A549 (cell line): Measurements from ENCODE around the gene ASCL5.

ENCODE experiments used
- CHD2 ChIP-seq: fragments of 150-350 bp; IDR thresholded peaks from 2 replicates; pipeline ENCODE4 v1.6.1; 2014; ENCODE audit warnings: low read length; ENCODE audit not compliant: partially characterized antibody
- CTCF ChIP-seq: fragments of >200 bp; sonication (Bioruptor Twin); formaldehyde crosslinking; IDR thresholded peaks from 3 replicates; pipeline ENCODE4 v1.5.1; 2016
- ELK1 ChIP-seq: fragments of 150-350 bp; IDR thresholded peaks from 2 replicates; pipeline ENCODE4 v1.6.1; 2014; ENCODE audit warnings: low read depth, mild to moderate bottlenecking, low read length
- HDAC2 ChIP-seq: fragments of 200-600 bp; sonication (generic); IDR thresholded peaks from 2 replicates; pipeline ENCODE4 v1.6.1; 2016
- KDM1A ChIP-seq: fragments of 200-600 bp; sonication (generic); IDR thresholded peaks from 2 replicates; pipeline ENCODE4 v1.6.1; 2016; ENCODE audit warnings: low read depth, mild to moderate bottlenecking
- MAFK ChIP-seq: fragments of 450-650 bp; IDR thresholded peaks from 2 replicates; pipeline ENCODE4 v1.6.1; 2014; ENCODE audit not compliant: partially characterized antibody
- MAX ChIP-seq: IDR thresholded peaks from 2 replicates; pipeline ENCODE4 v1.6.1; 2012
- MYC ChIP-seq: IDR thresholded peaks from 2 replicates; pipeline ENCODE4 v1.6.1; 2012; ENCODE audit warnings: mild to moderate bottlenecking, inconsistent platforms, low read length, improper control_type of control experiment, borderline replicate concordance
- PBX3 ChIP-seq: IDR thresholded peaks from 2 replicates; pipeline ENCODE4 v1.6.1; 2012
- POLR2A ChIP-seq: IDR thresholded peaks from 2 replicates; pipeline ENCODE4 v1.6.1; 2012; ENCODE audit warnings: mild to moderate bottlenecking, low read length
- POLR2AphosphoS2 ChIP-seq: conservative IDR thresholded peaks from 2 replicates; pipeline ENCODE4 v1.6.1; 2012; ENCODE audit warnings: low read length, improper control_type of control experiment, inconsistent platforms
- RAD21 ChIP-seq, 2 experiments: fragments of >200 bp in 1 of 2; sonication (Bioruptor Twin) in 1 of 2; formaldehyde crosslinking in 1 of 2; IDR thresholded peaks in 1 of 2; conservative IDR thresholded peaks in 1 of 2; 2 replicates in 1 of 2; 3 replicates in 1 of 2; pipeline ENCODE4 v1.6.1; 2012 to 2018; ENCODE audit warnings: inconsistent platforms in 1 of 2
- SREBF2 ChIP-seq: fragments of 450-650 bp; IDR thresholded peaks from 2 replicates; pipeline ENCODE4 v1.6.1; 2014; ENCODE audit warnings: mild to moderate bottlenecking, moderate library complexity
- ZFP36 ChIP-seq: fragments of 450-650 bp; IDR thresholded peaks from 2 replicates; pipeline ENCODE4 v1.6.1; 2014; ENCODE audit warnings: borderline replicate concordance; ENCODE audit not compliant: partially characterized antibody

GRCh38 chr1:201142849-201143725 lies 16.1 kb upstream of the ASCL5 start:
- TF ChIP-seq CTCF: no peak
- no peak for TF ChIP-seq PBX3
- TF ChIP-seq MAX: no peak
- TF ChIP-seq CHD2: no peak
- TF ChIP-seq ELK1: no peak
- TF ChIP-seq MYC: no peak
- no peak for TF ChIP-seq POLR2AphosphoS2
- no peak for TF ChIP-seq POLR2A
- no peak for TF ChIP-seq RAD21 (conservative IDR thresholded peaks at IDR 0.05 in 1 of 2, IDR thresholded peaks at IDR 0.05 in 1 of 2)
- TF ChIP-seq SREBF2: no peak
- TF ChIP-seq KDM1A: no peak
- TF ChIP-seq HDAC2: no peak
- TF ChIP-seq ZFP36: no peak
- no peak for TF ChIP-seq MAFK
